CD4-positive, alpha-beta T cell treated with Interferon gamma for 1 hour (primary cell): ENCODE results near the gene MPZ.
A peak's percentile ranks its signal among the peaks of the same experiment; 100 is the strongest.
"Not testable (repeated sequence)": the region's sequence is repeated elsewhere in the genome, so short reads cannot be mapped to it uniquely, and the experiment has no call there.

ENCODE experiments used
- DNase-seq: peaks from one replicate; pipeline ENCODE4 v3.0.0-alpha.2; 2020

MPZ gene

DNA sequence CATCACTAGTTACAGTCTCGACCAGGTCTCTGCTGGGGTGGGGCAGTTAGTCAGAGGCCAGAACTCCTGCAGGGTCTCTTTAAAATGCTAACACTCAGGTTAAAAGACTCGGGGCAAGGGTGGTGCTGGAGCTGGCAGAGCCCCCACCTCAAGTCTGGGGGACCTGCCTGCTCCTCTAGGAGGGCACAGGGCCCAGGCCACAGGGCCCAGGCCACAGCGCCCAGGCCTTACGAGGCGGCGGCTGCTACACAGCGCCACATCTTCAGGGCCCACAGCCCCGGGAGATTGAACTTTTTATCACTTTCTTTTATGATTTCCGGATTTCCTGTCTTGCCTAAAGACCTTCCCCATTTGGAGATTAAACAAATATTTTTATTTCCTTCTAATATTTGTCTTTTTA is 10.4 kb downstream of the MPZ start:
- DNase-seq, result no peak

DNA sequence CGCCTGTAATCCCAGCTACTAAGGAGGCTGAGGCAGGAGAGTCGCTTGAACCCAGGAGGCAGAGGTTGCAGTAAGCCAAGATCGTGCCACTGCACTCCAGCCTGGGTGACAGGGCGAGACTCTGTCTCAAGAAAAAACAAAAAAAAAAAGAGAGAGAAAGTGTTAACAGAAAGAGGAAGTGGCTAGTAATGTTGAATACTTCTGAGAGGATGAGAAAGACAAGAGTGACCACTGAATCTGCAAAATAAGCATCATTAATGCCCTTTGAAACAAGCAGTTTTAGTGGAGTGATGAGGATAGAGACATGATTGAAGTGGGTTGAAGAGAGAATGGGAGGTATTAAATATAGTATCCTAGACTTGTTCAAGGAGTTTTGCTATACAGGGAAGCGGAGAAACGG is 11.7 kb downstream of the MPZ start:
- no peak for DNase-seq

- no peak for DNase-seq
Observed at GRCh38 chr1:161297415-161297814, 12.4 kb downstream of the MPZ start.

GRCh38 chr1:161290779-161291178 is 19.0 kb downstream of the MPZ start:
- no peak for DNase-seq

DNA sequence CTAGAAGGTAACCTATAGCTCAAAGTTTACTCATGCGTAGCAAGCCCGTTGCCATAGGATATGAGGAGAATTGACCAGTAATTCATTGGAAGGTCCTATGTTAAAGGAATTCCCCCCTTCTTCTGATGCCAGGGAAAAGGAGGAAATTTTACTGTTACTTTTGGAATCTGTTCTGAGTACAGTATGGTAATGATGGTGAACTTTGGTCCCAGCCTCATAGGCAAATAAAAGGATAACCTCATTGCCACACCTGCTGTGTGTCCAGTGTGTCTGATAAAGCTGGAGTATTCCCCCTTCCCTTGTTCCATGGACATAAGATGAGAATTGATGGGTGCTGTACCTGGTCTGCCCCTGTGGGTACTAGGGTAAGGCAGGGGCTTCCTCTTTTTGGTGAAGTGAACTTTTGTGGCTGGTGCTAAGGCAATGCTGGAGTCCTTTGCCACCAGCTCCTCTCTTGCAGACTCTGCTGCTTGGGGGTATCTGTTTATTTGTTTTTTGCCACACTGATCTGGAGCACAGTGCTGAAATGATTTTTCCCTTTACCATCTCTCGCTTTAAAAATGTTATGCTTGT is 22.2 kb downstream of the MPZ start:
- DNase-seq, result no peak

DNA sequence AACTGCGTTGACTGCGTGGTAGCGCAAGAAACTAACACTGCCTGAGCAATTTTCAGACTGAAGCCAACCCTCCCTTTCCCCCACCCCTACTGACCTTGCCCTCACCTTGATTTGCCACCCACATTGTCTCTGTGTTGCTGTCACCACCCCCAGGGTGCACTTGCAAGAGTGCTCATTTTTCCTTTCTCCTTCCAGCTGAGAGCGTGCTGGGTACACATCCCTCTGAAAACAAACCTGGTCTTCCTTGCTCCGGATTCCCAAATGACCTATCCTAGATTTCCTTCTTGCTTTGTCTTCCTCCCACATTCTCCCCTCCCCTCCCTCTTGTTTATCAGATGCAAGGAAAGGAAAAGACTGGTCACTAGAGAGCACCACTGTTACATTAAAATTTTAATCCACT is 24.2 kb downstream of the MPZ start:
- DNase-seq, result no peak

DNA sequence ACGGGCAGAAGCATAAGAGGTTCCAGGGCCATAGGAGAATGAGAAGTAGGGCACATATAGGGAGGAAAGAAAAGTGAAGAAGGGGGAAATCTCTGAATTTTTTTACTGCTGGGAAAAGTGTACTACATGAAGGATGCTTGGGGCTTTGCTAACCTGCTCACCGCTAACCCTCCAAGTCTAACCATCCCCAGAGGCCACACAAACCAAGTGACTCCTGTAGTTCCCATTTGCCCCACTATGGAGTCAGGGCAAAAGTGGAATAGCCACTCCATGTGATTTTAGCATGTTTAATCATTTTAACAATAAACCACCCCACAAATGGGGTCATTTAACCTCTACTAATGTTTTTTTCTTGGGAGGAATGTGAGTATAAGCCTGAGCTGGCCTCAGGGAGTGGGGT is 24.7 kb downstream of the MPZ start:
- no peak for DNase-seq

- DNase-seq, result no peak
Observed at GRCh38 chr1:161282991-161283390, 26.8 kb downstream of the MPZ start.

- DNase-seq, result no peak
Observed at GRCh38 chr1:161274874-161275273, 34.9 kb downstream of the MPZ start.

- DNase-seq, result no peak
Observed at GRCh38 chr1:161273402-161273801, 36.4 kb downstream of the MPZ start.

GRCh38 chr1:161267321-161267720 is 42.4 kb downstream of the MPZ start:
- DNase-seq, result no peak

GRCh38 chr1:161266836-161267235 is 42.9 kb downstream of the MPZ start:
- DNase-seq, result no peak

DNA sequence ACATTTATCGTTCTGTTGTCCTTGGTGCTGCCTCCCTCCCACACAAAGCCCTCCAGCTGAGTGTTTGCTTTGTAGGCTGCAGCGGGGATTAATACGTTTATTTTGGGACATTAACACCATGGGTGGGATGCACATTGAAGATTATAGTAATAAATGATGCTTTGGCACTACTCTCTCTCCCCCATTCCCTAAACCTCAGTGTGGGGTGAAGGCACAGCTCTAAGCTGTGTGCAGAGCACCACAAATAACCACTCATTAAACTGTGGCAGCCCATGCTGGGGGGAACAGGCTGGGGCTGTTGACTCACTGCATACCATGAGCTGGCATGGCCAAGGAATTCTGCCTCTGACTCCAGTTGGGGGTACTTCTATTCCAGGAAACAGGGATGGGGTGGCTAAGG is 43.6 kb downstream of the MPZ start:
- DNase-seq, result no peak

GRCh38 chr1:161265305-161265704 is 44.5 kb downstream of the MPZ start:
- DNase-seq, result no peak

- DNase-seq, result no peak
Observed at GRCh38 chr1:161261261-161262235, 48.2 kb downstream of the MPZ start.

GRCh38 chr1:161260376-161261260 is 49.1 kb downstream of the MPZ start:
- DNase-seq, result no peak

- no peak for DNase-seq
Observed at GRCh38 chr1:161259765-161260164, 50.0 kb downstream of the MPZ start.

DNA sequence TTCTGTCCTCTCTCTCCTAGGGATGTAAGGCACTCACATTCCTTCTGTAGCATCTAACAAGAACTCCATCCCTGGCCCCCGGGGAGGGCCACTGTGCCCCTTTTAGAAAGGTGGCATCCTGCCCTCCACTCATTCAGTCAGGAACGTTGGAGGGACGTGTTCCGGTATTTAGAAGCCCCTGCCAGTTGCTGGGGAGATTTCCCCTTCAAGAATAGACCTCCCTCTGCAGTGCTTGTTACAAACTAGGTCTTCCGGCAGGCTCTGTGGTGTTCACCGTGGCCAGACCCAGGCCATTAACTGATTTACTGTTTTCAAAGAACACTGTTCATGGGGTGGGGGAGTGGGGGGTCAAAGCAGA is 50.4 kb downstream of the MPZ start:
- DNase-seq, result no peak

- DNase-seq, result peak; percentile 8
Observed at GRCh38 chr1:161258439-161259344, 51.1 kb downstream of the MPZ start, which contains the start of gene PCP4L1. PCP4L1 (plus strand) TSS chr1:161258745; CDS start chr1:161258975, 230 bp downstream.

- not testable (repeated sequence) for DNase-seq
Observed at GRCh38 chr1:161257109-161257508, 52.7 kb downstream of the MPZ start.

- DNase-seq, result not testable (repeated sequence)
Observed at GRCh38 chr1:161255955-161256520, 53.7 kb downstream of the MPZ start.

- not testable (repeated sequence) for DNase-seq
Observed at GRCh38 chr1:161255302-161255701, 54.5 kb downstream of the MPZ start.
